Thyroid gland (tissue), 4 donors: ENCODE measurements around the gene KIAA1755.

Source experiments
- CTCF ChIP-seq, 6 experiments: fragments of 200-600 bp in 3 of 6; fragments of 450-650 bp in 3 of 6; sonication (generic) in 3 of 6; IDR thresholded peaks; one replicate each; pipeline ENCODE4 v1.5.1; 2016 to 2019; ENCODE audit warnings: antibody characterized with exemption in 6 of 6, mild to moderate bottlenecking in 2 of 6, inconsistent platforms in 1 of 6, moderate library complexity in 1 of 6
- POLR2A ChIP-seq, 2 donors: fragments of 450-650 bp; IDR thresholded peaks; one replicate each; pipeline ENCODE4 v1.6.1; 2017; ENCODE audit warnings: antibody characterized with exemption in 2 of 2, mild to moderate bottlenecking in 2 of 2, moderate library complexity in 1 of 2

DNA sequence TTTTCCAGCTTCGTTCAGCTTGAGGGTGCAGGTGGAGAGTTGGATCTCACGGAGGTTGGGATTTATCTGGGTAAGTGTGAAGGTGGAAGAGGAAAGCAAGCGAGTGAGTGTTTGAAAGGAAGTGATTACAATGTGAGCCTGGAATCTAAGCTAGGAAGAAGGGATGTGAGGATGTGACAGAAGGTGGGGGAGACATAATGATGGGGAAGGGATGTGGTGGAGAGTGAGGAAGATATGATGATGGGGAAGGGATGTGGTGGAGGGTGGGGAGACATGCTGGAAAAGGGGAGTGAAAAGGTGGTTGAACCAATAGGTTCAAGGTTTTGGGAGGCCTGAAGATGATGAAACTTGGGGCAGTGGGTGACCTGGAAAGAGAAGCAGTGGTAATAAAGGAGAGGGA is 23.2 kb downstream of the KIAA1755 start:
- TF ChIP-seq CTCF (IDR thresholded peaks at IDR 0.05) (no peak), POLR2A (IDR thresholded peaks at IDR 0.05) (no peak)
